Endothelial cell of umbilical vein (primary cell): ENCODE data around the gene FCGBP. TPM values are rescaled to one million over a fixed set of nuclear protein-coding genes. Genes with fewer than 3 reads are reported as not detected.
"Not testable (repeated sequence)": the region's sequence is repeated elsewhere in the genome, so short reads cannot be mapped to it uniquely, and the experiment has no call there.

Source experiments
- BruUV-seq: library from RNA; stranded (reverse); fragments of 400-500 nt; replicated peaks from 2 replicates; lab custom pipeline; 2021; lab: Mats Ljungman, UMichigan
- CTCF ChIA-PET: fragments of 300-600, 350-600 bp; sonication (Branson Sonifier 250); formaldehyde crosslinking; loops from one replicate; lab custom pipeline; 2021; ENCODE audit warnings: antibody characterized with exemption, inconsistent platforms; lab: Charles Lee
- POLR2A ChIA-PET: fragments of 300-600, 350-600 bp; sonication (Branson Sonifier 250); formaldehyde crosslinking; loops from one replicate; lab custom pipeline; 2021; ENCODE audit warnings: antibody characterized with exemption, inconsistent platforms; lab: Charles Lee
- DNase-seq: peaks from one replicate; pipeline ENCODE4 v3.0.0-alpha.2; 2011; ENCODE audit warnings: low read depth, low spot score
- FAIRE-seq: peaks from 2 replicates; lab custom pipeline; 2011; peaks lifted over from hg19 to GRCh38; lab: Jason Lieb, UNC
- H2AFZ ChIP-seq: 2 replicates; pipeline ENCODE4 v1.6.0; 2012; ENCODE audit warnings: low read depth, low read length, control low read depth, inconsistent platforms
- H3K27ac ChIP-seq: 2 replicates; pipeline ENCODE4 v1.5.1; 2011; ENCODE audit warnings: low read depth, mild to moderate bottlenecking, control low read depth, low read length, moderate library complexity; ENCODE audit not compliant: insufficient read depth
- H3K27me3 ChIP-seq, 2 experiments: 2 replicates each; pipeline versions ENCODE4 v1.6.0 to v1.6.1; 2011; ENCODE audit warnings: low read length in 2 of 2, mixed read lengths in 1 of 2; ENCODE audit not compliant: control insufficient read depth in 2 of 2, insufficient read depth in 2 of 2
- H3K36me3 ChIP-seq, 2 experiments: 2 replicates in 1 of 2; 3 replicates in 1 of 2; pipeline ENCODE4 v1.5.1; 2011; ENCODE audit warnings: low read length in 2 of 2, mild to moderate bottlenecking in 1 of 2, moderate library complexity in 1 of 2; ENCODE audit not compliant: control insufficient read depth in 2 of 2, insufficient read depth in 2 of 2; ENCODE audit errors: extremely low read depth in 1 of 2
- H3K4me1 ChIP-seq: 3 replicates; pipeline ENCODE4 v1.5.1; 2011; ENCODE audit warnings: mild to moderate bottlenecking, low read length; ENCODE audit not compliant: control insufficient read depth, insufficient read depth; ENCODE audit errors: extremely low read depth
- H3K4me2 ChIP-seq: 2 replicates; pipeline ENCODE4 v1.6.1; 2011; ENCODE audit warnings: low read length, control low read depth, mixed read lengths; ENCODE audit not compliant: insufficient read depth
- H3K4me3 ChIP-seq, 3 experiments: fragments of 200-600 bp in 1 of 3; sonication (generic), shearing (Covaris generic) in 1 of 3; replicated peaks in 1 of 3; 2 replicates each; pipeline ENCODE4 v1.5.1; 2011 to 2016; ENCODE audit warnings: control low read depth in 3 of 3, low read length in 3 of 3, mild to moderate bottlenecking in 2 of 3, inconsistent platforms in 1 of 3, low read depth in 1 of 3, moderate library complexity in 1 of 3; ENCODE audit not compliant: insufficient read depth in 1 of 3
- H3K79me2 ChIP-seq: 2 replicates; pipeline ENCODE4 v1.6.0; 2012; ENCODE audit warnings: low read length, inconsistent platforms; ENCODE audit not compliant: control insufficient read depth, insufficient read depth
- H3K9ac ChIP-seq: replicated peaks from 2 replicates; pipeline ENCODE3; 2011; ENCODE audit warnings: low read length, control low read depth; ENCODE audit not compliant: insufficient read depth; ENCODE audit errors: extremely low read depth
- H3K9me1 ChIP-seq: replicated peaks from 3 replicates; pipeline ENCODE4 v1.6.0; 2011; ENCODE audit warnings: mild to moderate bottlenecking, low read length; ENCODE audit not compliant: control insufficient read depth, insufficient read depth; ENCODE audit errors: extremely low read depth
- H3K9me3 ChIP-seq: replicated peaks from 2 replicates; pipeline ENCODE4 v1.5.1; 2012; ENCODE audit warnings: low read length, inconsistent platforms; ENCODE audit not compliant: control insufficient read depth, insufficient read depth
- H4K20me1 ChIP-seq: replicated peaks from 2 replicates; pipeline ENCODE3; 2011; ENCODE audit warnings: mild to moderate bottlenecking, low read length; ENCODE audit not compliant: control insufficient read depth, insufficient read depth; ENCODE audit errors: extremely low read depth
- EZH2 ChIP-seq: IDR thresholded peaks from 2 replicates; pipeline ENCODE4 v1.6.1; 2012; ENCODE audit warnings: borderline replicate concordance, low read depth, mild to moderate bottlenecking, moderate library complexity, low read length, inconsistent platforms; ENCODE audit not compliant: severe bottlenecking
- dilution Hi-C: fragments of 300-500 bp; cut with MboI; formaldehyde crosslinking; loops from one replicate; pipeline ENCODE4 v1.15.0; 2019; ENCODE audit warnings: low sequenced_read_pairs; ENCODE audit not compliant: extremely low pct_ligation_motif_present
- intact Hi-C: fragments of 100-400 bp; cut with micrococcal nuclease; formaldehyde crosslinking; loops from one replicate; pipeline ENCODE4 v1.10.0; 2022
- polyA plus RNA-seq, 4 experiments: library from polyadenylated mRNA; depleted of rRNA in 3 of 4; stranded (reverse) in 3 of 4; unstranded in 1 of 4; fragments of >200 nt; gene quantifications; 2 replicates each; pipeline versions ENCODE4 v1.2.1 to v1.2.3, GENCODE V29; 2011 to 2012; ENCODE audit warnings: missing spikeins in 1 of 4
- total RNA-seq: library from RNA; stranded (reverse); gene quantifications from 2 replicates; pipeline ENCODE4 v1.2.3, GENCODE V29; 2021
- TF ChIP-seq, protein P1 (sequence below), 2 donors: IDR thresholded peaks; 1 replicate in 1 of 2; 2 replicates in 1 of 2; pipeline ENCODE4 v1.5.1; 2011; ENCODE audit warnings: low read length in 2 of 2, mild to moderate bottlenecking in 2 of 2, moderate library complexity in 2 of 2, control low read depth in 1 of 2, inconsistent platforms in 1 of 2, low read depth in 1 of 2; ENCODE audit not compliant: insufficient read depth in 1 of 2; ENCODE audit errors: extremely low read depth in 1 of 2

The FCGBP gene
- total and polyA plus RNA-seq, 2 donors (not counting 3 experiments of a cell fraction or from before 2014, with no cell fraction given): 0.01 TPM; not detected in 1

DNA sequence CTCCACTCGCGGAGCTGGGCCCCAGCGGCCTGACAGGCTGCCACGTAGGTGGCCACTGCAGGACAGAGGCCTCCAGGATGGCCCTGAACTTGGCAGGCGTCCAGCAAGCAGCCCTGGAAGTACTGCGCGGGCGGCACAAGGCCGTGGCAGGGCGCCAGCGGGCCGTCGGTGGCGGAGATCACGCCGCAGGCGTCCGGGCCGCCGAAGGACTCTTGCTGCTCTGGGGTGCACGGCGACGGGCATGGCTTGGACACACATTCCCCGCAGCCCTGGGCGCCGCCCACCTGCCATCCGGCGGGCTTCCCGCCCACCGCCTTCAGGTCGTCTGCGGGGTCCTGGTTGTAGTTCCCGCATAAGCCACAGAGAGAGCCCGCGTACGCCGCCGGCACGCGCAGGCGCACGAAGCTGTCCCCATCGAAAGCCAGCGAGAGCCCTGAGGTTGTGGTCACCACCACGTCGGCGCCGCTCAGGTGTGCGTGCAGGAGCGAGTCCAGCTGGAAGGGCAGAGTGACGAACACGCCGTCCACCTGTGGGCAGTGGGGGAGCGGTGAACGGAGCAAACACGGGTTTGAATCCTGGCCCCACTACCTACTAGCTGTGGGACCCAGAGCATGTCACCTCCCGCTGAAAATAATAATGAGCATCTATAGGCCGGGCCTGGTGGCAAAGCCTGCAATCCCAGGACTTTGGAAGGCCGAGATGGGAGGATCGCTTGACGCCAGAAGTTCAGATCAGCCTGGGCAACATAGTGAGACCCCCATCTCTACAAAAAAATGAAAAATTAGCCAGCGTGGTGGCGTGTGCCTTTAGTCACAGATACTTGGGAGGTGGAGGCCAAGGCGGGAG is 42.6 kb downstream of the FCGBP start:
- POLR2A ChIA-PET, H3K36me3 ChIP-seq, H4K20me1 ChIP-seq, FAIRE-seq, H3K9me1 ChIP-seq, intact Hi-C loops, H3K27me3 ChIP-seq, H3K9me3 ChIP-seq, H3K27ac ChIP-seq, H3K9ac ChIP-seq, H3K79me2 ChIP-seq, H3K4me3 ChIP-seq, dilution Hi-C loops, H3K4me1 ChIP-seq, BruUV-seq: not testable (repeated sequence)
- DNase-seq: peak; percentile 45
- Histone ChIP-seq H2AFZ (peak overlapping the region; percentile 51), H3K4me2 (peak overlapping the region; percentile 22)
- TF ChIP-seq, protein P1, sequence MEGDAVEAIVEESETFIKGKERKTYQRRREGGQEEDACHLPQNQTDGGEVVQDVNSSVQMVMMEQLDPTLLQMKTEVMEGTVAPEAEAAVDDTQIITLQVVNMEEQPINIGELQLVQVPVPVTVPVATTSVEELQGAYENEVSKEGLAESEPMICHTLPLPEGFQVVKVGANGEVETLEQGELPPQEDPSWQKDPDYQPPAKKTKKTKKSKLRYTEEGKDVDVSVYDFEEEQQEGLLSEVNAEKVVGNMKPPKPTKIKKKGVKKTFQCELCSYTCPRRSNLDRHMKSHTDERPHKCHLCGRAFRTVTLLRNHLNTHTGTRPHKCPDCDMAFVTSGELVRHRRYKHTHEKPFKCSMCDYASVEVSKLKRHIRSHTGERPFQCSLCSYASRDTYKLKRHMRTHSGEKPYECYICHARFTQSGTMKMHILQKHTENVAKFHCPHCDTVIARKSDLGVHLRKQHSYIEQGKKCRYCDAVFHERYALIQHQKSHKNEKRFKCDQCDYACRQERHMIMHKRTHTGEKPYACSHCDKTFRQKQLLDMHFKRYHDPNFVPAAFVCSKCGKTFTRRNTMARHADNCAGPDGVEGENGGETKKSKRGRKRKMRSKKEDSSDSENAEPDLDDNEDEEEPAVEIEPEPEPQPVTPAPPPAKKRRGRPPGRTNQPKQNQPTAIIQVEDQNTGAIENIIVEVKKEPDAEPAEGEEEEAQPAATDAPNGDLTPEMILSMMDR (IDR thresholded peaks at IDR 0.05; ENCODE audit: extremely low read depth in 1 of 2, insufficient read depth in 1 of 2, low read depth in 1 of 2, low read length in 2 of 2): peak in 1 of 2 donors; percentile 39
- TF ChIP-seq EZH2: peak; percentile 32
- CTCF ChIA-PET: interaction anchor here (0.8 kb wide), 1 partner anchor 13 kb away, joined by 5 read pairs; no protein-coding TSS in a partner anchor
